K562 (cell line): ENCODE results near the gene PAFAH2. TPM values are rescaled to one million over a fixed set of nuclear protein-coding genes. Genes with fewer than 3 reads are reported as not detected.

Experiments used
- ATAC-seq: fragments of 200-7000 bp; cut with Tn5 transposase; 3 replicates; pipeline ENCODE4 v1.9.1; 2020; ENCODE audit warnings: moderate library complexity
- BruUV-seq: library from RNA; stranded (reverse); fragments of 400-500 nt; replicated peaks from 2 replicates; lab custom pipeline; 2021; lab: Mats Ljungman, UMichigan
- CTCF ChIA-PET: fragments of 300-600 bp; formaldehyde crosslinking; extraction: SDS; loops from one replicate; lab custom pipeline; 2021; ENCODE audit warnings: low intra/inter-chr PET ratio; lab: Yijun Ruan, JAX
- POLR2A ChIA-PET: fragments of 300-600, 350-650 bp; sonication (Branson Sonifier 250); formaldehyde crosslinking; extraction: SDS; loops from one replicate; lab custom pipeline; 2021; ENCODE audit warnings: antibody characterized with exemption, inconsistent platforms; lab: Yijun Ruan, JAX
- DNase-seq, 4 experiments: peaks; one replicate each; pipeline versions ENCODE4 v3.0.0 to v3.0.0-alpha.2; 2011 to 2018; ENCODE audit warnings: low spot score in 3 of 4, mixed read lengths in 3 of 4; ENCODE audit errors: extremely low read depth in 1 of 4
- FAIRE-seq: peaks from 2 replicates; lab custom pipeline; 2011; peaks lifted over from hg19 to GRCh38; lab: Jason Lieb, UNC
- H2AFZ ChIP-seq: 2 replicates; pipeline ENCODE4 v1.6.0; 2011; ENCODE audit warnings: low read depth, low read length, control low read depth, inconsistent platforms
- H3K27ac ChIP-seq: fragments of 200-600 bp; 3 replicates; pipeline ENCODE4 v1.8.0; 2011; ENCODE audit warnings: low read depth, mild to moderate bottlenecking, control low read depth, inconsistent platforms, low read length, moderate library complexity, mixed read lengths; ENCODE audit errors: extremely low read depth
- H3K27me3 ChIP-seq, 2 experiments: fragments of 300-600 bp in 1 of 2; 2 replicates in 1 of 2; 3 replicates in 1 of 2; pipeline versions ENCODE4 v1.6.0 to v1.8.0; 2011; ENCODE audit warnings: inconsistent platforms in 2 of 2, low read length in 2 of 2, mild to moderate bottlenecking in 1 of 2, mixed read lengths in 1 of 2, moderate library complexity in 1 of 2; ENCODE audit not compliant: control insufficient read depth in 2 of 2, insufficient read depth in 2 of 2
- H3K36me3 ChIP-seq: fragments of 300-600 bp; 3 replicates; pipeline ENCODE4 v1.8.0; 2011; ENCODE audit warnings: mild to moderate bottlenecking, low read length, inconsistent platforms; ENCODE audit not compliant: control insufficient read depth, insufficient read depth
- H3K4me1 ChIP-seq, 2 experiments: fragments of 200-600 bp in 1 of 2; replicated peaks in 1 of 2; 2 replicates in 1 of 2; 3 replicates in 1 of 2; pipeline versions ENCODE4 v1.5.1 to v1.8.0; 2011; ENCODE audit warnings: inconsistent platforms in 2 of 2, low read length in 2 of 2, mild to moderate bottlenecking in 1 of 2, mixed read lengths in 1 of 2, moderate library complexity in 1 of 2; ENCODE audit not compliant: control insufficient read depth in 2 of 2, insufficient read depth in 2 of 2
- H3K4me2 ChIP-seq: 2 replicates; pipeline ENCODE4 v1.6.1; 2011; ENCODE audit warnings: low read length, control low read depth, inconsistent platforms, mixed read lengths; ENCODE audit not compliant: insufficient read depth
- H3K4me3 ChIP-seq: fragments of 200-600 bp; sonication (generic), shearing (Covaris generic); 2 replicates; pipeline ENCODE4 v1.5.1; 2016; ENCODE audit warnings: control low read depth, inconsistent platforms
- H3K79me2 ChIP-seq: fragments of 200-600 bp; 3 replicates; pipeline ENCODE4 v1.8.0; 2011; ENCODE audit warnings: low read length, inconsistent platforms; ENCODE audit not compliant: control insufficient read depth, insufficient read depth
- H3K9ac ChIP-seq, 2 experiments: 2 replicates each; pipeline versions ENCODE4 v1.6.0 to v1.6.1; 2011; ENCODE audit warnings: low read depth in 2 of 2, low read length in 2 of 2, control low read depth in 1 of 2, inconsistent platforms in 1 of 2, mild to moderate bottlenecking in 1 of 2, mixed read lengths in 1 of 2; ENCODE audit not compliant: insufficient read depth in 1 of 2
- H3K9me1 ChIP-seq: one replicate; pipeline ENCODE4 v1.6.0; 2011; ENCODE audit warnings: inconsistent platforms, mild to moderate bottlenecking, low read length, moderate library complexity; ENCODE audit not compliant: control insufficient read depth, insufficient read depth
- H3K9me3 ChIP-seq: replicated peaks from 2 replicates; pipeline ENCODE4 v1.5.1; 2011; ENCODE audit warnings: low read depth, low read length, inconsistent platforms; ENCODE audit not compliant: control insufficient read depth, insufficient read depth
- H4K20me1 ChIP-seq: replicated peaks from 2 replicates; pipeline ENCODE4 v1.6.1; 2011; ENCODE audit warnings: low read length, inconsistent platforms, mixed read lengths; ENCODE audit not compliant: control insufficient read depth, insufficient read depth
- CSDE1 ChIP-seq, 2 experiments: fragments of 450-650 bp; IDR thresholded peaks; 2 replicates each; pipeline ENCODE4 v1.6.1; 2016; ENCODE audit warnings: mild to moderate bottlenecking in 1 of 2
- ETV5 ChIP-seq: sonication (generic); formaldehyde crosslinking; IDR thresholded peaks from 2 replicates; pipeline ENCODE4 v1.4.0; 2020; ENCODE audit warnings: low read depth, mild to moderate bottlenecking, missing genetic modification reagents
- KDM2B ChIP-seq: fragments of 250-450 bp; sonication (Bioruptor Pico); IDR thresholded peaks from 2 replicates; pipeline ENCODE4 v1.8.0; 2021; ENCODE audit warnings: mild to moderate bottlenecking, moderate library complexity
- SAFB ChIP-seq: fragments of 200-400 bp; formaldehyde crosslinking; IDR thresholded peaks from 2 replicates; pipeline ENCODE4 v1.6.1; 2017; ENCODE audit warnings: low read depth, low read length, borderline replicate concordance
- TBL1XR1 ChIP-seq, 2 experiments: IDR thresholded peaks; 2 replicates each; pipeline ENCODE4 v1.6.1; 2012; ENCODE audit warnings: improper control_type of control experiment in 2 of 2, low read length in 2 of 2, mild to moderate bottlenecking in 1 of 2
- ZBTB40 ChIP-seq, 2 experiments: fragments of 450-650 bp in 1 of 2; sonication (generic) in 1 of 2; formaldehyde crosslinking in 1 of 2; IDR thresholded peaks; 2 replicates each; pipeline versions ENCODE4 v1.7.1 to v1.9.0; 2016 to 2022; ENCODE audit warnings: inconsistent platforms in 1 of 2, mild to moderate bottlenecking in 1 of 2, missing genetic modification reagents in 1 of 2
- ZBTB5 ChIP-seq: fragments of 450-650 bp; IDR thresholded peaks from 2 replicates; pipeline ENCODE4 v1.6.1; 2017; ENCODE audit warnings: antibody characterized with exemption
- WGBS: fragments of 100-300 bp; shearing (Covaris generic); methylation state at CpG from one replicate; pipeline ENCODE4 v1.1.6; 2016; ENCODE audit warnings: low coverage, mixed read lengths; ENCODE audit not compliant: insufficient coverage; ENCODE audit errors: missing lambda C conversion rate; 5-methylcytosine and 5-hydroxymethylcytosine counted together
- in situ Hi-C: fragments of 300-500 bp; cut with MboI; formaldehyde crosslinking; loops from 4 replicates; pipeline ENCODE4 v1.15.0; 2018; ENCODE audit warnings: inconsistent platforms, mixed read lengths
- intact Hi-C: fragments of 100-400 bp; cut with micrococcal nuclease; formaldehyde crosslinking; loops from 2 replicates; pipeline ENCODE4 v1.14.2; 2022
- polyA plus RNA-seq, 8 experiments: library from polyadenylated mRNA; depleted of rRNA in 4 of 8; stranded (reverse) in 5 of 8; unstranded in 3 of 8; fragments of >200 nt; fragmentation: Nextera tagmentation in 2 of 8; fragmentation: Illumina TruSeq in 1 of 8; extraction: Ambion mirVana in 2 of 8; extraction: Trizol in 1 of 8; gene quantifications; 2 replicates each; pipeline versions ENCODE4 v1.2.1 to v1.2.3, GENCODE V29; 2011 to 2014; ENCODE audit warnings: inconsistent platforms in 1 of 8, missing spikeins in 1 of 8
- total RNA-seq, 7 experiments: library from RNA; depleted of rRNA in 6 of 7; stranded (reverse); fragments of >200 nt in 6 of 7; fragmentation: Illumina TruSeq in 2 of 7; extraction: Trizol in 2 of 7; gene quantifications; 2 replicates each; pipeline versions ENCODE4 v1.2.1 to v1.2.3, GENCODE V29; 2011 to 2021; ENCODE audit warnings: low replicate concordance in 1 of 7
- TF ChIP-seq, protein P1 (sequence below), 2 experiments: fragments of 200-800 bp in 1 of 2; sonication (Bioruptor generic) in 1 of 2; sonication (generic) in 1 of 2; formaldehyde crosslinking in 1 of 2; IDR thresholded peaks in 1 of 2; conservative IDR thresholded peaks in 1 of 2; 2 replicates each; pipeline versions ENCODE4 v1.5.0 to v1.6.1; 2016 to 2020; ENCODE audit warnings: missing compliant biosample characterization in 1 of 2, missing genetic modification characterization in 1 of 2, missing genetic modification reagents in 1 of 2

PAFAH2 gene
- total and polyA plus RNA-seq, 9 of the 15 experiments (the other 6 are each of a cell fraction or from before 2014, with no cell fraction given) = 4.2 to 10.9 (median 6.8) TPM

DNA sequence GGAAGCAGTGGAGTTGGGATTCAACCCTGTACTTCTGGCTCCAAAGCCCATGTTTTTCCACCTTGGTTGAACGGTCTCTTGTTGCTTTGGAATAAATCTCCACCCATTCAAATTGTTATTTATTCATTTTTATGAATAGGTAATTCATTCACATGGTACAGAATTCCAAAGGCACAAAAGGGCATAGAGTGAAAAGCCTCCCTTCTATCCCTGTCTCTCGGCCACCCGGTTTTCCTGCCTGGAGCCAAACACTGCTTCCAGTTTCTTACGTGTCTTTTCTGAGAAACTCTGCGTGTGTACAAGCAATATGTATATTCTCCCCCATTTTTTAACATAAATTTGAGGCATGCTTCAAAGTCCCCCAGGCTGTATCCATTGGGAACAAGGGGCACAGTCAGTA, 27.7 kb upstream of the PAFAH2 start:
- no peaks in the 10 kb centered on the region for H3K79me2 ChIP-seq
- DNase-seq (no peak), FAIRE-seq (no peak), ATAC-seq (no peak)
- no peaks in the 10 kb centered on the region for H3K9me3 ChIP-seq
- in situ Hi-C loops (no loop called here), intact Hi-C loops (no loop called here)
- no peaks in the 10 kb centered on the region for H4K20me1 ChIP-seq
- H3K27me3 ChIP-seq = no peaks in the 10 kb centered on the region
- H3K9me1 ChIP-seq = no peaks in the 10 kb centered on the region
- ChIA-PET CTCF (no interaction called here), POLR2A (interaction anchor here (1.2 to 2.0 kb wide), 3 partner anchors 11 to 129 kb away, joined by 4 to 11 read pairs (median 6); no protein-coding TSS in a partner anchor)
- WGBS = 46% methylated on average over 5 of the region's 5 CpGs
- no TSS peak for BruUV-seq
- H3K4me3 ChIP-seq = no peak overlapping the region
- no peak overlapping the region for H3K9ac ChIP-seq
- H3K36me3 ChIP-seq = no peaks in the 10 kb centered on the region
- H3K27ac ChIP-seq = no peak overlapping the region
- no peak overlapping the region for H2AFZ ChIP-seq
- H3K4me1 ChIP-seq = peaks cover 19 to 46% of the 10 kb centered on the region in 2 experiments; a peak in 4 of 5 replicates
- H3K4me2 ChIP-seq = no peak overlapping the region
- TF ChIP-seq SAFB = no peak
- no peak for TF ChIP-seq ZBTB40 (IDR thresholded peaks at IDR 0.05)
- no peak for TF ChIP-seq ZBTB40 (CRISPR knock-in tag; IDR thresholded peaks at IDR 0.05)
- no peak for TF ChIP-seq ETV5 (CRISPR knock-in tag)
- TF ChIP-seq TBL1XR1 (IDR thresholded peaks at IDR 0.05; ENCODE audit: low read length in 2 of 2) = no peak
- TF ChIP-seq ZBTB5 = no peak
- TF ChIP-seq KDM2B (CRISPR knock-in tag) = no peak
- no peak for TF ChIP-seq CSDE1 (IDR thresholded peaks at IDR 0.05)
- TF ChIP-seq, protein P1, sequence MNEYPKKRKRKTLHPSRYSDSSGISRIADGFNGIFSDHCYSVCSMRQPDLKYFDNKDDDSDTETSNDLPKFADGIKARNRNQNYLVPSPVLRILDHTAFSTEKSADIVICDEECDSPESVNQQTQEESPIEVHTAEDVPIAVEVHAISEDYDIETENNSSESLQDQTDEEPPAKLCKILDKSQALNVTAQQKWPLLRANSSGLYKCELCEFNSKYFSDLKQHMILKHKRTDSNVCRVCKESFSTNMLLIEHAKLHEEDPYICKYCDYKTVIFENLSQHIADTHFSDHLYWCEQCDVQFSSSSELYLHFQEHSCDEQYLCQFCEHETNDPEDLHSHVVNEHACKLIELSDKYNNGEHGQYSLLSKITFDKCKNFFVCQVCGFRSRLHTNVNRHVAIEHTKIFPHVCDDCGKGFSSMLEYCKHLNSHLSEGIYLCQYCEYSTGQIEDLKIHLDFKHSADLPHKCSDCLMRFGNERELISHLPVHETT (CRISPR knock-in tag; conservative IDR thresholded peaks at IDR 0.05 in 1 of 2, IDR thresholded peaks at IDR 0.05 in 1 of 2) = no peak
